ENCODE results near the gene CARF.
"Not testable (repeated sequence)": the region's sequence is repeated elsewhere in the genome, so short reads cannot be mapped to it uniquely, and the experiment has no call there.

The CARF gene

DNA sequence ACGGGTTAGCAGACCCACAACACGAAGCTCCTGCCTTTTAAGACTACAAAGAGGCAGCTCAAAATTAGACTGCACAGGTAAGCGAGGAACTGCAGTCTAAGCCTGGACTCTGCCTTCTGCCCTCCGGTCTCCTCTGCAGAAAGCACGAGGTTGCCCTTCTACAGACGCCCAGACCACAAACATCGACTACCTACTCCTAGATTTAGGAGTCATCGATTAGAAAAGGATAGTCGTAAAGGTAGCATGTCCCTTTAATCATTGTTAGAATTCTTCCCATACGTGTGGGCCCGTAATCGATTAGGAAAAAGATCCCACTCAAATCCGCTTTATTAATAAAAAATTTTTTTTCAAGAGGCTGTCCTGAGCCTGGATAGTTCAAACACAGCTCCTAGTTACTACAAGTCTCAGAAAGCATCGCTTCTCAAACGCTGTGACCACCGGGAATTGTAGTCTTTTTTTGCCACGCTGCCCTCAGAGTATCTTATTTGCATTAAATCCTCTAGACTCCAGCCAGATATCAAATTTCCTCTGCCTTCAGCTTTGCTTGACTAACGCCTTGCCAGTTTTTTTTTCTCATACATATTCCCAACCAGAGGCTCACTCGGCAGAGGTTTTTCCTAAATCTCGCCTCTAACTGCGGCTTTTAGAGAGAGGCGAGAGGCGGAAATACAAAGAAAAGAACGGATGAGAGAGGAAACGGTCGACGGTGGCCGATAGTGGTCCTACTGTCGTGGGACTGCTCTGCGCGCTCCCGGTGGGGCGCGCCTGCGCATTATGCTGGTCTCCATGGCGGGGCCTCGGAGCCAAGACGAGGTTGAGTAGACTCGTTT, at the start of gene CARF, which contains the start of gene WDR12:
Gene CARF, plus strand, starts transcription at position 764 of the 830 bp plus-strand sequence. CDS start 29,628 bp downstream, outside the sequence.
Gene WDR12, minus strand, starts transcription at position 162 of the 830 bp plus-strand sequence. CDS start 197 bp downstream, outside the sequence.
- peak; percentile 93 for DNase-seq

DNA sequence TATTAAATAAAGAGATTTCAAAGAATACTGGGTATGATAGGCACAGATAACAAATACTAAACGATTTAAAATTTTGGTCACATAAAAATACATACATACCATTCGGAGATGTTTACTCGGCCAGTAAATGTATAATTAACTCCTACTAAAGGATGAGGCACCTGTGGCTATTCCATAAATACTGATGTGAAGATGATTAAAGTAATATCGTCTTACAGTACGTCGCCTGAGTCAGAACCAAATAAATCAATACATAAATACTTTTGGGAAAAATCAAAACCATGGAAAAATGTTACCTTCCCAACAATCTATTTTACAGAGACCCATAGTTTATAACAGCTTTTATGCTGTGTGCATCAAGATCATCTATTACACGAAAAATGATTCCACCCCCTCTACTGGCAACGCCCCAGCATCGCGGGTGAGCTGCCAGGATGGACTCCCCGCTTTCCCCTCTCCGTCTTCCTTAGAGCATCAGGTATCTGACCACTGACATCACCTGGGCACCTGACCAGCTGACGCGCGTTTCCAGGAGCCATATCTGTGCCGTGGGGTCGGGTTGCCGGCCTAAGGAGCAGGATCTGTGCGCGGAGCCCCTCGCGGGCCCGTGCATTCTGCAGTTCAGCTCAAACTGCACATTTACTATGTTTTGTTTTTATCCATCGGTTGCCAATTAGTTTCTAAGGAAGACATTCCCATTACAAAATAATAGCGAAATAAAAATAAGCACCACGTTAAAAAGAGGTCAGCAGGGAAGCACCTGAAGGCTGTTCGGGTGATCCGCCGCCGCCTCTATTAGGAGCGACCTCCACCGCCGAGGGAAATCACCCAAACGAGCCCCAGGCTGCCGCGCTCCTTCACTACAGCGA, 41.4 kb upstream of the CARF start:
- DNase-seq = peak; percentile 85

GRCh38 chr2:202871300-202872141, 40.6 kb upstream of the CARF start, which contains the start of gene ICA1L:
TSS of gene ICA1L (minus strand) at chr2:202871766. CDS start at chr2:202829009, 42,757 bp downstream.
- DNase-seq = peak; percentile 90

GRCh38 chr2:202877699-202878098, 34.4 kb upstream of the CARF start:
- DNase-seq = no peak

DNA sequence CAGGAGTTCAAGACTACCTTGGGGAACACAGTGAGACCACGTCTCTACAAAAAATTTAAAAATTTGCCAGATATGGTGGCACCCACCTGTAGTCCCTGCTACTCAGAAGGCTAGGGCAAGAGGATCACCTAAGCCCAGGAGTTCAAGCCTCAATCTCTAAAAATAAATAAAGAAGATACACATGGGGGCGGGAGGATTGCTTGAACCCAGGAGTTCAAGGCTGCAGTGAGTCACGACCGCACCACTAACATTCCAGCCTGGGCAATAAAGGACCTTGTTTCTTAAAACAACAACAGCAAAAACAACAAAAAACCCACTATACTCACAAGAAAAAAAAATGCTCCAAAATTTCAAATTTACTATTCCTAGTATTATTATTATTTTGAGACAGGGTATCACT, 30.5 kb upstream of the CARF start:
- DNase-seq = no peak

- no peak for DNase-seq
These were observed 27.9 kb upstream of the CARF start for GRCh38 chr2:202883987-202884675.

GRCh38 chr2:202885190-202885589, 26.9 kb upstream of the CARF start:
- no peak for DNase-seq

- DNase-seq = not testable (repeated sequence)
These were observed 6.6 kb upstream of the CARF start for GRCh38 chr2:202905507-202905906.

DNA sequence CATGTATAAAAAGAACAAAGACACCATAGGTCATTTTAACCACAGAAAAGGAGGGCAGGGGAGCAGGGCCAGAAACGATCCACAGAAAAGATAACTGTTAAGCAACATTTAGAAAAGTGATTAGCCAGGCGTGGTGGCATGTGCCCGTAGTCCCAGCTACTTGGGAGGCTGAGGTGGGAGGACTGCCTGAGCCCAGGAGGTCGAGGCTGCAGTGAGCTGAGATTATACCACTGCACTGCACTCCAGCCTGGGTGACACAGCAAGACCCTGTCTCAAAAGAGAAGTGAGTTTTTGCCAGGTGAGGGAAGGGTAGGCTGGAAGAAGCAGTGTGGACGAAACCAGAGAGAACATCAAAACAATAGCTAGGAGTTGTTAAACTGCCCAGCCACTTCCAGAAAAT, 3.9 kb upstream of the CARF start:
- DNase-seq = no peak

GRCh38 chr2:202909394-202910192, 2.5 kb upstream of the CARF start:
- no peak for DNase-seq

DNA sequence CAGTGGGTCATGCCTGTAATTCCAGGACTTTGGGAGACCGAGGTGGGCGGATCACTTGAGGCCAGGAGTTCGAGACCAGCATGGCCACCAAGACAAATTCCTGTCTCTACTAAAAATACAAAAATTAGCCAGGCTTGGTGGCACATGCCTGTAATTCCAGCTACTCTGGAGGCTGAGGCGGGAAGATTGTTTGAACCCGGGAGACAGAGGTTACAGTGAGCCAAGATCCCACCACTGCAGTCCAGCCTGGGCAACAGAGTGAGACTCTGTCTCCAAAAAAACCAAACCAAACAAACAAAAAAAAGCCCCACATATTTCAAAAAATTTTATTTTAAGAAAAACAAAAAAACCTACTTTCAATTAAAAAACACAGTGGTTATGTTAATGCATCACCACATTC, 1.8 kb upstream of the CARF start:
- DNase-seq = not testable (repeated sequence)

DNA sequence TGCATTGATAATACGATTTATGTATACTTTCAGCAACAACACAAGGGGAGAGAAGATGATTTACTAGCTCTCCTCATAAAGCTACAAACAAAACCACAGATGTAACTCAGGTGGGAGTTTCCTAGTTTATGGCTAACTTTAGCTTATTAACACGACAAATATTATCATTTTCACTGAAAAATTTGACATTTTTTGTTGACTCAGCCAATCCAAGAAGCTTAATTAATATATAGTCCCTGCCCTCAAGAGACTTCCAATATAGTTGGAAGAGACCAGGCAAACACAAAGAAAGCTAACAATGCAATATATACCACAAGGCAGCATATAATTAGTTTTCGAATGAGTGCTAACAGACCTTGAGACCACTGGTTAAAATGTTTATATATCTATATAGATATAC, 1.4 kb upstream of the CARF start:
- no peak for DNase-seq

- no peak for DNase-seq
These were observed 918 bp upstream of the CARF start for GRCh38 chr2:202911203-202911511.

GRCh38 chr2:202912342-202913201, 497 bp downstream of the CARF start:
- DNase-seq = peak; percentile 41

DNA sequence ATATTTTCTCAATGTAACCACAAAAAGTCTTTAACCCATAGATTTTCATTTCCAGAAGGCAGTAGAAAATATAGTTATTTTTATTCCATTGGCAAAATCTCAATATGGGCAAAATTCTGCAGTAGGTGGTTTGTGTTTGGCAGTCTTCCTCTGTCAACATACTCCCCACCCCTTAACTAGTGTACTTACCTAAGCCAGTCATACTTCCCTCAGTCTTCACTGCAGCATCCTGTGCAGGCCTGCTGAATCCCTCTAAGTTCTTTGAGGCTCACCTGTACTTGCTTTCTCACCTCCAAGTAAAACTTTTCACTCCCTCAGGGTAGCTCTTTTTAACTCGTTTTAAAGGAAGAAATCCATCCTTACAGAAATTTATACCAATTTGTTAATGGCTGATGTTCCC, 6.8 kb downstream of the CARF start:
- DNase-seq = no peak

DNA sequence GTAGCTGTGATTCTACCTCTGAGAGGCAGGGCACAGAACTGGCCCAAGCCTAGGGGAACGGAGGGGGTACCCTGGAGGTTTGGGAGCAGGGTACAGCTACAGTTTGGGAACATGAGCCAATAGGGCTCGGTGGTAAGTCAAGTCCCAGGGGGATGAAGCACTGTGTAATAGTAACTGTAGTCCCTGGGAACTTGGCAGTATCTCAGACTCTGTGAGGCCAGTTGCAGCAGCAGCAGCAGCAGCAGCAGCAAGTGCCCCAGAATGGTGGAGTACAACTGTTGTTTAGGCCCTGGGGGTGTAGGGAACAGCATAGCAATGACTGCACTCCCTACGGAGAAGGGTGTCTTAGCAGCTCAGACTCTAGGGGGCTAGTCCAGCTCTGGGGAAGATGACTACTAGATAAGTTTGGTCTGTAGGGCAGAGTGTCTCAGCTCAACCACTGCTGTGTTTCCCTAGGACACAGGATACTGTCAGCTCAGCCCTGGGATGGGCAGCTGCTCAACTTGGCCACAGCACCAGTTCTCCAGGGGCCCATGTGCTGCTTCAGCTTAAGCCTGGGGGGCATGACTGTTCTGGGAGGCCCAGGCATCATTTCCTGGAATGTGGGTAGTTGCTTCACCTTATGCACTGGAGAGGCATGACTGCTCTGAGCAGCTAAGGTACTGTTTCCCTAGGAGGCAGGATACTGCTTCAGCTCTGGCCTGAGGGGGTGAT, 20.5 kb downstream of the CARF start:
- no peak for DNase-seq

DNA sequence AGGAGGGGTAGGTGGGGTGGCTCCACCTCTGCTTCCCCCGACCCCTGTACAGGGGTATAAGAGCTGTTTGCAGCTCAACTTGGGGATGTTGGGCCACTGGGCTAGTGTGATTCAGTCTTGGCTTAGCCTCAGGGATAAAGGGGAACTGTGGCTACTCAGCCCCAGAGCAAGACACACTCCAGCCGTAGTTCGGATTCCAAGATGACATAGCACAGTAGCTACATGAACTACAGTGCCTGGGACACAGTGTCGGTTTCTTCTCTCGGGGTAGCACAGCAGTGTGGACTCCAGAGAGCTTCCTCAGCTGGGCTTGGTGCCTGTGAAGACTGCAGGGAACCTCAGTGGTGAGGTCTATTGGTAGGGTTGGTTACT, 21.1 kb downstream of the CARF start:
- no peak for DNase-seq

- no peak for DNase-seq
These were observed 21.9 kb downstream of the CARF start for GRCh38 chr2:202933958-202934357.

DNA sequence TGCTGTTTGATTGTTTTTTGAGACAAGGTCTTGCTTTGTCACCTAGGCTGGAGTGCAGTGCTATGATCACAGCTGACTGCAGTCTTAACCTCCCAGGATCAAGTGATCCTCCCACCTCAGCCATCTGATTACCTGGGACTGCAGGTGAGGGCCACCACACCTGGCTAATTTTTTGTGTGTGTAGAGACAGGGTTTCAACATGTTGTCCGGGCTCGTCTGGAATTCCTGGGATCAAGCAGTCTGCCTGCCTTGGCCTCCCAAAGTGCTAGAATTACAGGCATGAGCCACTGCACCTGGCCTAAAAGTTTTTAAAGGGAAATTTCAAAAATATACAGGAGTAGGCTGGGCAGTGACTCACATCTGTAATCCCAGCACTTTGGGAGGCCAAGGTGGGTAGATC, 22.4 kb downstream of the CARF start:
- no peak for DNase-seq

GRCh38 chr2:202938960-202939359, 26.9 kb downstream of the CARF start:
- DNase-seq = no peak
